Measurements from ENCODE around the gene HACD3.

GRCh38 chr15:65521350-65521749, 8.9 kb upstream of the HACD3 start:
- TF ChIP-seq POLR3A (IDR thresholded peaks at IDR 0.05; ENCODE audit: borderline replicate concordance, extremely low read depth, insufficient read depth, insufficient read length): no peak
- TF ChIP-seq, protein P1, sequence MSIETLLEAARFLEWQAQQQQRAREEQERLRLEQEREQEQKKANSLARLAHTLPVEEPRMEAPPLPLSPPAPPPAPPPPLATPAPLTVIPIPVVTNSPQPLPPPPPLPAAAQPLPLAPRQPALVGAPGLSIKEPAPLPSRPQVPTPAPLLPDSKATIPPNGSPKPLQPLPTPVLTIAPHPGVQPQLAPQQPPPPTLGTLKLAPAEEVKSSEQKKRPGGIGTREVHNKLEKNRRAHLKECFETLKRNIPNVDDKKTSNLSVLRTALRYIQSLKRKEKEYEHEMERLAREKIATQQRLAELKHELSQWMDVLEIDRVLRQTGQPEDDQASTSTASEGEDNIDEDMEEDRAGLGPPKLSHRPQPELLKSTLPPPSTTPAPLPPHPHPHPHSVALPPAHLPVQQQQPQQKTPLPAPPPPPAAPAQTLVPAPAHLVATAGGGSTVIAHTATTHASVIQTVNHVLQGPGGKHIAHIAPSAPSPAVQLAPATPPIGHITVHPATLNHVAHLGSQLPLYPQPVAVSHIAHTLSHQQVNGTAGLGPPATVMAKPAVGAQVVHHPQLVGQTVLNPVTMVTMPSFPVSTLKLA (conservative IDR thresholded peaks at IDR 0.05): no peak
- no peak for TF ChIP-seq POLR2AphosphoS2 (IDR thresholded peaks at IDR 0.05; ENCODE audit: low read length)
- no peak for TF ChIP-seq RFX1 (IDR thresholded peaks at IDR 0.05)
- no peak for TF ChIP-seq TAF1 (IDR thresholded peaks at IDR 0.05; ENCODE audit: control insufficient read depth, extremely low read depth, insufficient read depth, low read length, severe bottlenecking)
- TF ChIP-seq SMAD3 (CRISPR knock-in tag; conservative IDR thresholded peaks at IDR 0.05): no peak
- TF ChIP-seq CBX5 (IDR thresholded peaks at IDR 0.05; ENCODE audit: borderline replicate concordance, low read depth): no peak
- TF ChIP-seq SIN3A (IDR thresholded peaks at IDR 0.05; ENCODE audit: borderline replicate concordance in 2 of 2, control insufficient read depth in 1 of 2, low read depth in 2 of 2, low read length in 2 of 2): no peak
- no peak for TF ChIP-seq BRF2 (IDR thresholded peaks at IDR 0.05; ENCODE audit: borderline replicate concordance, insufficient read depth, insufficient read length)

Measured in K562 (cell line).